ENCODE data around the gene GAL. TPM values are rescaled to one million over a fixed set of nuclear protein-coding genes. Genes with fewer than 3 reads are reported as not detected.

Gene GAL
- total RNA-seq, 1 experiment from 2014 or later = 4.4 TPM

GRCh38 chr11:68664906-68665305 is 19.4 kb upstream of the GAL start:
- Histone ChIP-seq H3K27ac (ENCODE audit: low read depth, low read length, poor library complexity, severe bottlenecking) (no peak overlapping the region), H3K9me3 (ENCODE audit: low read depth, low read length, poor library complexity, severe bottlenecking) (no peaks in the 10 kb centered on the region), H3K4me1 (ENCODE audit: insufficient read depth, low read length, poor library complexity, severe bottlenecking) (peaks cover under 1% of the 10 kb centered on the region), H3K4me3 (ENCODE audit: low read depth, low read length, poor library complexity, severe bottlenecking) (no peak overlapping the region), H3K36me3 (ENCODE audit: insufficient read depth, low read length, poor library complexity, severe bottlenecking) (no peaks in the 10 kb centered on the region), H3K27me3 (replicated peaks; ENCODE audit: insufficient read depth, low read depth, low read length, poor library complexity) (peaks cover 12% of the 10 kb centered on the region)
- intact Hi-C loops (cut with micrococcal nuclease; ENCODE audit: unreplicated experiment) = no loop called here
- no TSS peak for BruUV-seq (replicated peaks)
- POLR2A ChIA-PET (ENCODE audit: low non-redundant PET) = no interaction called here
- no peak for DNase-seq (ENCODE audit: low spot score)
- CTCF ChIA-PET = no interaction called here
- TF ChIP-seq, protein P1, sequence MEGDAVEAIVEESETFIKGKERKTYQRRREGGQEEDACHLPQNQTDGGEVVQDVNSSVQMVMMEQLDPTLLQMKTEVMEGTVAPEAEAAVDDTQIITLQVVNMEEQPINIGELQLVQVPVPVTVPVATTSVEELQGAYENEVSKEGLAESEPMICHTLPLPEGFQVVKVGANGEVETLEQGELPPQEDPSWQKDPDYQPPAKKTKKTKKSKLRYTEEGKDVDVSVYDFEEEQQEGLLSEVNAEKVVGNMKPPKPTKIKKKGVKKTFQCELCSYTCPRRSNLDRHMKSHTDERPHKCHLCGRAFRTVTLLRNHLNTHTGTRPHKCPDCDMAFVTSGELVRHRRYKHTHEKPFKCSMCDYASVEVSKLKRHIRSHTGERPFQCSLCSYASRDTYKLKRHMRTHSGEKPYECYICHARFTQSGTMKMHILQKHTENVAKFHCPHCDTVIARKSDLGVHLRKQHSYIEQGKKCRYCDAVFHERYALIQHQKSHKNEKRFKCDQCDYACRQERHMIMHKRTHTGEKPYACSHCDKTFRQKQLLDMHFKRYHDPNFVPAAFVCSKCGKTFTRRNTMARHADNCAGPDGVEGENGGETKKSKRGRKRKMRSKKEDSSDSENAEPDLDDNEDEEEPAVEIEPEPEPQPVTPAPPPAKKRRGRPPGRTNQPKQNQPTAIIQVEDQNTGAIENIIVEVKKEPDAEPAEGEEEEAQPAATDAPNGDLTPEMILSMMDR (conservative IDR thresholded peaks at IDR 0.05; ENCODE audit: low read depth, low read length) = no peak
- TF ChIP-seq EZH2 (IDR thresholded peaks at IDR 0.05; ENCODE audit: borderline replicate concordance, low read depth, low read length, poor library complexity, severe bottlenecking) = no peak

- peaks cover 12% of the 10 kb centered on the region for H3K27me3 ChIP-seq (replicated peaks; ENCODE audit: insufficient read depth, low read depth, low read length, poor library complexity)
- TF ChIP-seq EZH2 (IDR thresholded peaks at IDR 0.05; ENCODE audit: borderline replicate concordance, low read depth, low read length, poor library complexity, severe bottlenecking) = no peak
- TF ChIP-seq, protein P1 (conservative IDR thresholded peaks at IDR 0.05; ENCODE audit: low read depth, low read length) = no peak
- BruUV-seq (replicated peaks) = no TSS peak
- no peaks in the 10 kb centered on the region for H3K36me3 ChIP-seq (ENCODE audit: insufficient read depth, low read length, poor library complexity, severe bottlenecking)
- DNase-seq (ENCODE audit: low spot score) = no peak
- H3K4me3 ChIP-seq (ENCODE audit: low read depth, low read length, poor library complexity, severe bottlenecking) = no peak overlapping the region
- CTCF ChIA-PET = no interaction called here
- H3K9me3 ChIP-seq (ENCODE audit: low read depth, low read length, poor library complexity, severe bottlenecking) = no peaks in the 10 kb centered on the region
- POLR2A ChIA-PET (ENCODE audit: low non-redundant PET) = no interaction called here
- no peaks in the 10 kb centered on the region for H3K4me1 ChIP-seq (ENCODE audit: insufficient read depth, low read length, poor library complexity, severe bottlenecking)
- intact Hi-C loops (cut with micrococcal nuclease; ENCODE audit: unreplicated experiment) = no loop called here
- no peak overlapping the region for H3K27ac ChIP-seq (ENCODE audit: low read depth, low read length, poor library complexity, severe bottlenecking)
Measured at GRCh38 chr11:68665436-68665835, 18.9 kb upstream of the GAL start.

DNA sequence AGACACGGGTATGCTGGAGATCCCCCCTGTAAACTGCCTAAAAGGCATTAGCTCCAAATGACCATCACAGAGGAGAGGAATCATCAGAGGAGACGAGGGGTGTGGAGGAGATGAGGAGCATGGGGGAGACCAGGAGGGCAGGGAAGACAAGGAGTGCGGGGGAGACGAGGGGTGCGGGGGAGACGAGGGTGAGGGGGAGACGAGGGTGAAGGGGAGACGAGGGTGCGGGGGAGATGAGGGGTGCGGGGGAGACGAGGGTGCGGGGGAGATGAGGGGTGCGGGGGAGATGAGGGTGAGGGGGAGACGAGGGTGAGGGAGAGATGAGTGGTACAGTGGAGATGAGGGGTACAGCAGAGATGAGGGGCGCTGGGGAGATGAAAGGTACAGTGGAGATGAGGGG is 17.5 kb upstream of the GAL start:
- no peak overlapping the region for H3K4me3 ChIP-seq (ENCODE audit: low read depth, low read length, poor library complexity, severe bottlenecking)
- no peak for TF ChIP-seq EZH2 (IDR thresholded peaks at IDR 0.05; ENCODE audit: borderline replicate concordance, low read depth, low read length, poor library complexity, severe bottlenecking)
- TF ChIP-seq, protein P1 (conservative IDR thresholded peaks at IDR 0.05; ENCODE audit: low read depth, low read length) = no peak
- H3K27ac ChIP-seq (ENCODE audit: low read depth, low read length, poor library complexity, severe bottlenecking) = no peak overlapping the region
- intact Hi-C loops (cut with micrococcal nuclease; ENCODE audit: unreplicated experiment) = no loop called here
- ChIA-PET CTCF (no interaction called here), POLR2A (ENCODE audit: low non-redundant PET) (no interaction called here)
- BruUV-seq (replicated peaks) = no TSS peak
- no peak for DNase-seq (ENCODE audit: low spot score)
- peaks cover 7% of the 10 kb centered on the region for H3K27me3 ChIP-seq (replicated peaks; ENCODE audit: insufficient read depth, low read depth, low read length, poor library complexity)
- H3K36me3 ChIP-seq (ENCODE audit: insufficient read depth, low read length, poor library complexity, severe bottlenecking) = no peaks in the 10 kb centered on the region
- no peaks in the 10 kb centered on the region for H3K4me1 ChIP-seq (ENCODE audit: insufficient read depth, low read length, poor library complexity, severe bottlenecking)
- H3K9me3 ChIP-seq (ENCODE audit: low read depth, low read length, poor library complexity, severe bottlenecking) = no peaks in the 10 kb centered on the region

All from A673 (cell line).